GM18505 (cell line): ENCODE data around the gene PPIL6.
"Not testable (repeated sequence)": the region's sequence is repeated elsewhere in the genome, so short reads cannot be mapped to it uniquely, and the experiment has no call there.

Experiments
- ATAC-seq: cut with Tn5 transposase; IDR thresholded peaks from one replicate; pipeline ENCODE4 v1.9.1; 2021; ENCODE audit not compliant: unreplicated experiment
- POLR2A ChIP-seq: IDR thresholded peaks from 4 replicates; pipeline ENCODE4 v1.6.1; 2011; ENCODE audit warnings: borderline replicate concordance; ENCODE audit not compliant: insufficient read depth, insufficient read length; ENCODE audit errors: extremely low read depth

PPIL6 gene

GRCh38 chr6:109369728-109370127 lies 70.7 kb downstream of the PPIL6 start:
- no peak for ATAC-seq
- TF ChIP-seq POLR2A: no peak

GRCh38 chr6:109364382-109365078 lies 75.9 kb downstream of the PPIL6 start:
- ATAC-seq: not testable (repeated sequence)

DNA sequence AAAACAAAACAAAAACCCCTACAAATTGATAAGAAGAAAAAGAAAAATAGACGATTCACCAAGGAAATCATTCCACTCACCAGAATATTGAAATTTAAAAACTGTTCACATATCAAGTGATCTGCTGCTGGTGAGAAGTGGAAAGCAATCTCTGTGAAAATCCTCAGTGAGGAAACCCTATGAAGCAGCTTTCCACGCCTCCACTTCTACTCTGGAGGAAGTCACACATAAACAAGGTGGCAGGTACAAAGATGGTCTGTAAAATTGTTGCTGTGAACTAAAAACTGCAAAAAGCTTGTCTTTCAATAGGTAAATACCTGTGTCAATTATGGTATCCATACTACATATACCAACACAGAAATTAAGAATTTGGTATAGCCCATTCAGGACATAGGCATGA lies 76.7 kb downstream of the PPIL6 start:
- no peak for TF ChIP-seq POLR2A
- no peak for ATAC-seq

DNA sequence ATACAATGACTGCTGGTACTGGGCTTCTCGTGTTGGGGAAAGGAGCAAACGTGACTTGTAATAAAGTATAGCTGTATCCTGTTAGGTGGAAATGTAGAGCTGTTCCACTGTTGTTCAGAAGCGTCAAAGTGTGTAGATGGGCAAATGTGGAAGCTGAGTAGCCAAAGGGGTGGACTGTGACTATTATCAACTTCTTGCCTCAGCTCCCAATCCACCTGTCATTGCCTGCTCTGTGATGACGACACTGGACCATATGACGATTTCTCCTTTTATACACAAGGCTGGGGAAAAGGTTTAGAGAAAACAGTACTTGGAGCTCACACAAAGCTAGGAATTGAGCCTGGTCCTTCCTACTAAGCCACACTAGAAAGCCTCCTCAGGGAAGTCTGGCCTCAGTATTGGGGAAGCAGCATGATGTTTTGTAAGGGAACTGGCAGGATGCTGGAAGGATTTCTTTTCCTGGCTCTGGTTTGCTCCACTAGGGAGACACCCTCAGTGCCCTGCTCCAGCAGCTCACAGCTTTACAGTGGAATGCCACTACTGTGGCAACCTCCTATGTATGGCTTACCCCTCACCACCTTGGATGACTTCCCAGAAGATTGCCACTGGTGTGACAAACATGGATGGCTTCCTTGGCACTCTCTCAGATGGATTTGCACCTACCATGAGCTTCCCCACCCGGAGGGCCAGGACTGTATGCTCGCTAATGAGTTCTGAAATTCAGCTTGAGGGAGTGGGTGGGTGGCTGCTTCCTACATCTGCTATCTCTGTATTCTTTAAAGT lies 78.1 kb downstream of the PPIL6 start:
- ATAC-seq: no peak
- no peak for TF ChIP-seq POLR2A

- ATAC-seq: no peak
- no peak for TF ChIP-seq POLR2A
Measured at GRCh38 chr6:109360791-109361190, 79.6 kb downstream of the PPIL6 start.

DNA sequence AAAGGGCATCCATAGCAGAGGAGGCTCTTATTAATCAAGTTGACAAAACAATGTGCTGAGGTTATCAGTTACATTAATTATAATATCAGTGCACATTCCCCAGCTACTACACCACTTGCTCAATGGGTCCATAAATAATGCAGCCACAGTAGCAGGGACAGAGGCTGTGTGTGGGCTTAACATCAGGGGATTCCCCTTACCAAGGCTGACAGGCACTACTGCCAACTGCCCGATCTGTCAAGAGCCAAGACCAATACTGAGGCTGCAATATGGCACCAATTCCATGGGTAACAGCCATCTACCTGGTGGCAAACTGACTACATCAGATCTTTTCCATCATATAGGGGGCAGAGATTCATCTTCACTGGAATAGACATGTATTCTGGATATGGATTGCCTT lies 80.1 kb downstream of the PPIL6 start:
- no peak for ATAC-seq
- TF ChIP-seq POLR2A: no peak

DNA sequence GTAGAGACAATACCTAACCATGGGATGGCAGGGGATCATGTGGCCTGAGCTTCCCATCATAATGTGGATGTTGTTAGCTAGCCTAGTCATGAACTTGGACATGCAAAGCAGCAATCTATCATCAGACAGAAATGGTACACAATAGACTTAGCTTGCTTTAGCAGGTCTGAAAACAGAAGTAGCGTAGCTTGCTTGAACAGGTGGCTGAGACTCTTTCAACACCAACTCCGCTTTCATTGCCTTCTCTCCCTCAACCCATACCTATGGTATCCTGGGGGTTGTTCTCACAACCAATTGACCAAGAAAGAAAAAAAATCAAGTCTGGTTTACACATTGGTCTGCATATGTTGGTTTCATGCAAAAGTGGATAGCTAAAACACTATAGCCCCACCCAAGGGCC lies 81.2 kb downstream of the PPIL6 start:
- ATAC-seq: no peak

DNA sequence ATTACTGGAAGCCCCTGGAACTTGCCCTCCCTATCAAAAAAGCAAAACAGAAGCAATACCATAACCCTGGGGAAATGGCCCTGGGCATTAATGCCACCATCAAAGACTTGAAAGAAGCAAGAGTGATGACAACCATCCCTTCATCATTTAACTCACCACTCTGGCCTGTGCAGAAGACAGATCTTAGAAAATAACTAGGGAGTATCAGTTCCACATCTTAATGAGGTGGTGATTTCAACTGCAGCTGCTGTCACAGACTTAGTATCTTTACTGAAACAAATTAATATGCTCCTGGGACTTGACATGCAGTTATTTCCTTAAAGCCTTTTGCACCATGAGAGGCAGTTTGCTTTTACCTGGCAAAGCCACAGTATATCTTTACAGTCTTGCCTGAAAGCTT lies 82.2 kb downstream of the PPIL6 start:
- no peak for ATAC-seq
- TF ChIP-seq POLR2A: no peak

More for the DNA sequence above, 81.2 kb downstream of the PPIL6 start:
- no peak for TF ChIP-seq POLR2A

DNA sequence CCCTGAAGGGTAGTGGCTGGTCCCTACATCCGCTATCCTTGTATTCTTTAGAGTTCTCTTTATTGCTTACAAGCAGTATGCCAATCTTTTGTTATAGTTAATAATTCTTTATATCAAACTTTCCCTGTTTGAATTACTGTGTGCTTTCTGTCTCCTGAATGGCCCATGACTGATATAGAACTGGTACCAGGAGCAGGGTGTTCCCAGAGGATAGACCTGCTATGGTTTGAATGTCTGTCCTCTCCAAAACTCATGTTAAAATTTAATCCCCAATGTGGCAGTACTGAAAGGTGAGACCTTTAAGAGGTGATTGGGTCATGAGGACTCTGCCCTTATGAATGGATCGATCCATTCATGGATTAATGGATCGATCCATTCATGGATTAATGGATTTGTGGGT lies 84.2 kb downstream of the PPIL6 start:
- no peak for ATAC-seq
- TF ChIP-seq POLR2A: no peak

DNA sequence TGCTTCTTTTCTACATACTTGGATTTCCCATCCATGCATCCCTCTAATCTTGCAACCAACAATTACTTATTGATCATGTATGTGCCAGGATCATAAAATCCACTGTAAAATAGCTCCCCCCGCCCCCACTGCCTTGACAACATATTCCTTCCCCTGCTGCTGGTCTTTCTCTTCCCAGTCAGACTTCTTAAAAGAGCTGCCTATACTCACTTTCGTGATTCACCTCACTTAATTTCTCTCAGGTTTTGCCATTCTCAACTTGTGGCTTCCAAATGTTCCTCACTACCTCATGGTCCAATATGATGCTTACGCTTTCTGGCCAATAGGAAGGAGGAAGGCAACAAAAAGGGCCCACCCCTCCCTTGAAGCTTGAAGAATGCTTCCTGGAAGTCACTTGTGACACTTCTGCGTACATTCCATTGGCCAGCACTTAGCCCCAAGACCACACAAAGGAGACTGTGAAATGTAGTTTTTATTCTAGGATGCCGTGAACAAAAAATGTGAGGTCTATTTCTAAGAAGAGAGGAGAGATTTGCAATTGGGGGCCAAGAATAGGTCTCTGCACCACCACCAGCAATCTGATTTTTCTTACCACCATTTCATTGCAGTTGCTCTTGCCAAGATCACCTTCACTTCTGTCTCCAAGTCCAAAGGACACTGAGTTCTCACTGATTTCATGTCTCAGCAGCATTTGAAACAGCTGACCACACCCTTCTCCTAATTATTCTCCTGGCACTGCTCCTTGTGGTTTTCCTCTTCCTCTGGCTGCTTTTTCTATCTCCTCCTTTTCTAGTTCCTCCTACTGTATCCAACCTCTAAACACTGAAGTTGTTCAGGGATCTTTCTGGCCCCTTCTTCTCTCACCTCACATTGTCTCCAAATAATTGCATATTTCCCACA lies 88.9 kb downstream of the PPIL6 start:
- TF ChIP-seq POLR2A: no peak
- no peak for ATAC-seq

DNA sequence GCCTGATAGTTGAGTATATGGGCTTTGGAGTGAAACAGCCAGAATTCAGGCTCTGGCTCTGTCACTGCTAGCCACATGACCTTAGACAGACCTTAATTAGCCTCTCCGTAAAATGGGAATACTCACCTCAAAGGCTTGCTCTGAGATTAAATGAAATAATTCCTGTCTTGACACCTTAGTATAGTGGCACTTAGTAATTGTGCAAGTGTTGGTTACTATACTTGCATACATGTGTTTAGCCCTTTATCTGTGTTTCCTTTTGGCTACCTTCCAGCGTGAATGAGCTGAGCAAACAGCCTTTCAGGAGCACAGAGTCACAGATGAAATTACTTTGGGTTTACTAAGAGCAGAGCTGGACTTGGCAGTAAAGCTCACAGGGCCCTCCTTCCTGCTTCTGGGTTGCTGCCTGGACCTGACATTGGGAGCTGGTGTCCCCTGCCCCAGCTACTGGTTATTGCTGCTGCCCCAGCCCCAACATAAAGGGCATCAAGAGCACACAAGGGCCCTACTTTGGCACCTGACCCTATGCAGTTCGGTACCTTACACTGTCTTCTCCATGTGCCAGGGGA lies 90.9 kb downstream of the PPIL6 start:
- ATAC-seq: no peak
- TF ChIP-seq POLR2A: no peak

DNA sequence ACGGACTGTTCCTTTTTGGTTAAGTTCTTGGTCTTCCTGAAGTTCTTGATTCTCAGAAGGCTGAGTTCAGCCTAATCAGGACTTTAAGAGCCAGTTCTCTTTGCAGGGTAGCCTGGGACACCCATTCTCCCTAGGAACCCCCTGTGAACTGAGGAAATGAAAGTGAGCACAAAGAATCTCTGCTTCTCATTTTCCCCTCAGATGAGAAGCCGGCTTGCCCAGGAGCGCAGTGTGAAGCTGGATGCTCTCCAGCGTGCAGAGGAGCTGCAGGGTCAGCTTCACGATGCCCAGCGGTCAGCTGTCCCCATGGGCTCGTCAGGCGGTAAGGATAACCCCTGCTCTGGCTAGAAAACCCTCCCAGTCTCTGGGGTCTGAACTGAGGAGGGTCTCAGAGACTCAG lies 92.2 kb downstream of the PPIL6 start:
- no peak for TF ChIP-seq POLR2A
- ATAC-seq: no peak

GRCh38 chr6:109347779-109348178 lies 92.6 kb downstream of the PPIL6 start:
- ATAC-seq: no peak

More at GRCh38 chr6:109347779-109348178, 92.6 kb downstream of the PPIL6 start:
- no peak for TF ChIP-seq POLR2A
